Osteocyte (in vitro differentiated cells): ENCODE results near the gene PRKD1. TPM values are rescaled to one million over a fixed set of nuclear protein-coding genes. Genes with fewer than 3 reads are reported as not detected.

Experiments used
- DNase-seq: peaks from one replicate; pipeline ENCODE4 v3.0.0; 2021; ENCODE audit warnings: mixed read lengths; ENCODE audit not compliant: unreplicated experiment; ENCODE audit errors: extremely low spot score
- H3K27ac Mint-ChIP-seq: one replicate; pipeline ENCODE4 v1.8.0; 2021; ENCODE audit warnings: mild to moderate bottlenecking, mixed read lengths; ENCODE audit not compliant: unreplicated experiment
- H3K27me3 Mint-ChIP-seq: one replicate; pipeline ENCODE4 v1.8.0; 2021; ENCODE audit warnings: mixed read lengths; ENCODE audit not compliant: unreplicated experiment
- H3K36me3 Mint-ChIP-seq: one replicate; pipeline ENCODE4 v1.8.0; 2021; ENCODE audit warnings: mixed read lengths; ENCODE audit not compliant: unreplicated experiment
- H3K4me1 Mint-ChIP-seq: one replicate; pipeline ENCODE4 v1.8.0; 2021; ENCODE audit warnings: mixed read lengths; ENCODE audit not compliant: unreplicated experiment
- H3K4me3 Mint-ChIP-seq: one replicate; pipeline ENCODE4 v1.8.0; 2021; ENCODE audit warnings: mild to moderate bottlenecking, moderate library complexity, mixed read lengths; ENCODE audit not compliant: unreplicated experiment
- H3K9me3 Mint-ChIP-seq: one replicate; pipeline ENCODE4 v1.8.0; 2021; ENCODE audit warnings: mixed read lengths; ENCODE audit not compliant: unreplicated experiment
- total RNA-seq: library from RNA; stranded (reverse); gene quantifications from 2 replicates; pipeline ENCODE4 v1.2.1, GENCODE V29; 2021
- TF ChIP-seq, protein P1 (sequence below): fragments of 200-600 bp; sonication (generic); IDR thresholded peaks from 2 replicates; pipeline ENCODE4 v1.5.0; 2021; ENCODE audit warnings: antibody characterized with exemption, mild to moderate bottlenecking, moderate library complexity

The PRKD1 gene
- total RNA-seq, 1 donor from 2014 or later = 6.6 TPM

DNA sequence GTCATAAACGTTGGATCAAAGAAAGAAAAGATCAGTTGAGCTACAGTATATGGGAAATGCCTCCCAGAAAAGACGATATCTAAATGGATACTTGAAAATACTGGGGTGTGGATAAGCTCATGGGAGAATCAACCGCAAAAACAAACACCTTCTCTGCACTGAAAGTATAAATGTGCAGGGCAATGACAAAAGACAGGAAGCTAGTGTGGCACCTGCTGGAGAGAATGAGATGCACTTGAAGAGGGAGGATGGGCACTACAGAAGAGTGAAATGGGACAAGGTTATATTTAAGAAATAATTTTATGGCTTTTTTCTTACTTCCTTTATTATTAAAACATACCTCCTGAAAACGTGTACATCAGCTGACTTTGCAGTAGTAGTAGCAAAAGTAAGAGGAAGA lies 153.7 kb downstream of the PRKD1 start:
- Mint-ChIP-seq H3K27ac (no peak overlapping the region), H3K27me3 (no peaks in the 10 kb centered on the region), H3K4me1 (peaks cover 2% of the 10 kb centered on the region), H3K36me3 (peaks cover 3% of the 10 kb centered on the region), H3K9me3 (peaks cover 35% of the 10 kb centered on the region), H3K4me3 (no peak overlapping the region)
- TF ChIP-seq, protein P1, sequence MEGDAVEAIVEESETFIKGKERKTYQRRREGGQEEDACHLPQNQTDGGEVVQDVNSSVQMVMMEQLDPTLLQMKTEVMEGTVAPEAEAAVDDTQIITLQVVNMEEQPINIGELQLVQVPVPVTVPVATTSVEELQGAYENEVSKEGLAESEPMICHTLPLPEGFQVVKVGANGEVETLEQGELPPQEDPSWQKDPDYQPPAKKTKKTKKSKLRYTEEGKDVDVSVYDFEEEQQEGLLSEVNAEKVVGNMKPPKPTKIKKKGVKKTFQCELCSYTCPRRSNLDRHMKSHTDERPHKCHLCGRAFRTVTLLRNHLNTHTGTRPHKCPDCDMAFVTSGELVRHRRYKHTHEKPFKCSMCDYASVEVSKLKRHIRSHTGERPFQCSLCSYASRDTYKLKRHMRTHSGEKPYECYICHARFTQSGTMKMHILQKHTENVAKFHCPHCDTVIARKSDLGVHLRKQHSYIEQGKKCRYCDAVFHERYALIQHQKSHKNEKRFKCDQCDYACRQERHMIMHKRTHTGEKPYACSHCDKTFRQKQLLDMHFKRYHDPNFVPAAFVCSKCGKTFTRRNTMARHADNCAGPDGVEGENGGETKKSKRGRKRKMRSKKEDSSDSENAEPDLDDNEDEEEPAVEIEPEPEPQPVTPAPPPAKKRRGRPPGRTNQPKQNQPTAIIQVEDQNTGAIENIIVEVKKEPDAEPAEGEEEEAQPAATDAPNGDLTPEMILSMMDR = no peak
- no peak for DNase-seq

DNA sequence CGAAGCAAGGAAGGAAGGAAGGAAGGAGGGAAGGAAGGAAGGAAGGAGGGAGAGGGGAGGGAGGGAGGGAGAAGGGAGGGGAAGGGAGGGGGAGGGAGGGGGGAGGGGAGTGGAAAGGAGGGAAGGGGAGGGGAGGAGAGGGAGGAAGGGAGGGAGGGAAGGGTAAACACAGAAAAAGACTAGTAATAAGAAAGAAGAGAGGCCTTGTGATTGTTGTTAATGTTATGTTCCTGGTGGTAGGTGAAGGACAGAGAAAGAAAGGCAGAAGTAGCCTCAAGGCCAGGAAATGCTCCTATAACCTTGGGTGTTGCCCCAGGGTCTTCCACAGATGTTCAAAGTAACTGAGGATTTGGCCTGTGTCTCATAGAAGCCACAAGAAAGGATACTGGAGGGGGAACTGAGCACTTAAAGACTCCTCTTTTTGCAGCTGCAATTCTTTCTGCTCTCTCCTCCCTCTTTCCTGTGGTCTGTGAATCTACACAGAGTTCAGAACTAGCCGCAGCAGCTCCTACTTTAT lies 164.2 kb downstream of the PRKD1 start:
- DNase-seq = no peak
- TF ChIP-seq, protein P1 = no peak
- Mint-ChIP-seq H3K4me3 (no peak overlapping the region), H3K27ac (no peak overlapping the region), H3K27me3 (no peaks in the 10 kb centered on the region), H3K4me1 (no peaks in the 10 kb centered on the region), H3K36me3 (no peaks in the 10 kb centered on the region), H3K9me3 (no peaks in the 10 kb centered on the region)

DNA sequence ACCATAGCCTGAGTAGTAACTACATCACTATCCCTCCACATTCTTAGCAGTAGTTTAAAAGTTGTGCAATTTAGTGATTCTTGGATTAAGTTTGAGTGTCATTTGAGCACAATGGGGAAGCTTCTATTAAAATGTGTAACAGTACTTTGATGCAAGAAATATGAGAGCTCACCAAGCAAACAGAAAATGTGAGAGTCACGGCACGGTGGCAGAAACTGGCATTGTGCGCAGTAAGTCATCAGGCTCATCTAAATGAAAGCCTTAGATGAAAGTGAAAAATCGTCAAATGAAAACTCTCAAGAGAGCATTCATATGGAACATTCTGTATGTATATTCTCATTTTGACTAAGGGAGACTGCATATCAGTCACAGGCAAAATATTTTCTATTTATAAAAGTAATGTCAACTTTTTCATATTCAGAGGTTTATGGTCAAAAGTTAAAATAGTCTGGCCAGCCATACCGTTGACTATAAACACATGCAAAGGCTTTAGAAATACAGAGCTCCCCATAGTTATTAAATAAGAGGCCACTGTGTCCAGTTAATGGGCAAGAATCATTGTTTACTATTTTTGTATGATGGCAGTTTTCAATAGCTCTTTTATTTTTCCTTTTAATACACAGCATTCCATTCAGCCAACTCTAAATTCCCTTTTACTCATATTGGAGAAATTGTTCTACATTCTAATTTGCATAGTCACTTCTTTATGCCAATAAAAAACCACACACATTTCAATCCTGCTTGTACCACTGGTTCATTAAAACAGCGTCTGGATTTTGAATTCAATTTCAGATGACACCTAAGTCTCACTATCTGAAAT lies 167.9 kb downstream of the PRKD1 start:
- Mint-ChIP-seq H3K4me3 (no peak overlapping the region), H3K9me3 (no peaks in the 10 kb centered on the region), H3K4me1 (peaks cover 4% of the 10 kb centered on the region), H3K27ac (no peak overlapping the region), H3K36me3 (no peaks in the 10 kb centered on the region), H3K27me3 (no peaks in the 10 kb centered on the region)
- TF ChIP-seq, protein P1 = no peak
- DNase-seq = no peak

GRCh38 chr14:29757711-29758233 lies 169.9 kb downstream of the PRKD1 start:
- peaks cover 4% of the 10 kb centered on the region for H3K4me1 Mint-ChIP-seq

More at GRCh38 chr14:29757711-29758233, 169.9 kb downstream of the PRKD1 start:
- Mint-ChIP-seq H3K36me3 (no peaks in the 10 kb centered on the region), H3K9me3 (no peaks in the 10 kb centered on the region), H3K27me3 (no peaks in the 10 kb centered on the region), H3K27ac (no peak overlapping the region), H3K4me3 (no peak overlapping the region)
- no peak for DNase-seq
- TF ChIP-seq, protein P1 = no peak
